Stimulated activated CD4-positive, alpha-beta T cell treated with anti-CD3 and anti-CD28 coated beads, Interleukin-2, amount 100 ng/mL, for 24 hours (primary cell): Measurements from ENCODE around the gene RAB7A.
"Not testable (repeated sequence)": the region's sequence is repeated elsewhere in the genome, so short reads cannot be mapped to it uniquely, and the experiment has no call there.

Experiments
- DNase-seq, 2 donors: peaks; one replicate each; pipeline ENCODE4 v3.0.0-alpha.2; 2020

The RAB7A gene

GRCh38 chr3:128712848-128713247 lies 13.1 kb upstream of the RAB7A start:
- no peak for DNase-seq

GRCh38 chr3:128714887-128715491 lies 11.0 kb upstream of the RAB7A start:
- DNase-seq = peak; percentile 22 to 27

GRCh38 chr3:128718892-128719291 lies 7.1 kb upstream of the RAB7A start:
- DNase-seq = not testable (repeated sequence)

- DNase-seq = no peak
Observed at GRCh38 chr3:128720891-128721290, 5.1 kb upstream of the RAB7A start.

- DNase-seq = no peak
Observed at GRCh38 chr3:128723477-128723876, 2.5 kb upstream of the RAB7A start.

GRCh38 chr3:128725547-128726022 lies 398 bp upstream of the RAB7A start:
- no peak for DNase-seq

GRCh38 chr3:128727059-128727458 lies 1.1 kb downstream of the RAB7A start:
- DNase-seq = no peak

- no peak for DNase-seq
Observed at GRCh38 chr3:128727485-128727884, 1.5 kb downstream of the RAB7A start.

- DNase-seq = no peak
Observed at GRCh38 chr3:128727996-128728395, 2.0 kb downstream of the RAB7A start.

GRCh38 chr3:128728521-128728920 lies 2.5 kb downstream of the RAB7A start:
- DNase-seq = not testable (repeated sequence)

- DNase-seq = no peak
Observed at GRCh38 chr3:128730471-128730870, 4.5 kb downstream of the RAB7A start.

GRCh38 chr3:128734523-128735189 lies 8.7 kb downstream of the RAB7A start:
- no peak for DNase-seq

GRCh38 chr3:128735287-128735686 lies 9.3 kb downstream of the RAB7A start:
- no peak for DNase-seq

GRCh38 chr3:128735884-128736283 lies 9.9 kb downstream of the RAB7A start:
- no peak for DNase-seq

- DNase-seq = no peak
Observed at GRCh38 chr3:128736601-128737000, 10.6 kb downstream of the RAB7A start.

- DNase-seq = no peak
Observed at GRCh38 chr3:128740621-128741020, 14.6 kb downstream of the RAB7A start.

- DNase-seq = no peak
Observed at GRCh38 chr3:128742821-128743594, 17.0 kb downstream of the RAB7A start.

GRCh38 chr3:128745742-128746141 lies 19.8 kb downstream of the RAB7A start:
- no peak for DNase-seq

- DNase-seq = no peak
Observed at GRCh38 chr3:128746881-128747280, 20.9 kb downstream of the RAB7A start.

- DNase-seq = no peak
Observed at GRCh38 chr3:128748557-128748956, 22.6 kb downstream of the RAB7A start.

GRCh38 chr3:128749035-128749434 lies 23.1 kb downstream of the RAB7A start:
- no peak for DNase-seq

- DNase-seq = not testable (repeated sequence)
Observed at GRCh38 chr3:128749561-128749960, 23.6 kb downstream of the RAB7A start.

- DNase-seq = no peak
Observed at GRCh38 chr3:128753715-128754114, 27.7 kb downstream of the RAB7A start.

- DNase-seq = no peak
Observed at GRCh38 chr3:128760042-128760441, 34.1 kb downstream of the RAB7A start.
